HepG2 (cell line): Measurements from ENCODE around the gene H2AZ2. TPM values are rescaled to one million over a fixed set of nuclear protein-coding genes. Genes with fewer than 3 reads are reported as not detected.
A peak's percentile ranks its signal among the peaks of the same experiment; 100 is the strongest.

Source experiments
- CREB1 ChIP-seq, 2 experiments: fragments of 450-650 bp in 1 of 2; IDR thresholded peaks; 2 replicates each; pipeline ENCODE4 v1.6.1; 2016 to 2017; ENCODE audit warnings: control low read depth in 1 of 2, mild to moderate bottlenecking in 1 of 2, missing compliant biosample characterization in 1 of 2, missing genetic modification characterization in 1 of 2
- CREM ChIP-seq, 2 experiments: sonication (generic) in 1 of 2; formaldehyde crosslinking in 1 of 2; IDR thresholded peaks; 2 replicates each; pipeline versions ENCODE4 v1.4.0 to v1.6.1; 2016 to 2020; ENCODE audit warnings: antibody characterized with exemption in 1 of 2, mild to moderate bottlenecking in 1 of 2, missing genetic modification reagents in 1 of 2
- FOXO4 ChIP-seq: sonication (generic); formaldehyde crosslinking; conservative IDR thresholded peaks from 2 replicates; pipeline ENCODE4 v1.8.1; 2023; ENCODE audit warnings: missing genetic modification reagents
- HNF4G ChIP-seq, 2 experiments: sonication (generic) in 1 of 2; formaldehyde crosslinking in 1 of 2; IDR thresholded peaks; 2 replicates each; pipeline versions ENCODE4 v1.4.0 to v1.6.1; 2011 to 2020; ENCODE audit warnings: borderline replicate concordance in 2 of 2, low read depth in 2 of 2, mild to moderate bottlenecking in 2 of 2, low read length in 1 of 2, missing genetic modification reagents in 1 of 2, moderate library complexity in 1 of 2
- KLF16 ChIP-seq, 2 experiments: sonication (generic) in 1 of 2; formaldehyde crosslinking in 1 of 2; IDR thresholded peaks; 2 replicates each; pipeline versions ENCODE4 v1.6.1 to v1.8.0; 2016 to 2023; ENCODE audit warnings: missing genetic modification reagents in 2 of 2, missing compliant biosample characterization in 1 of 2
- NFYB ChIP-seq: sonication (generic); formaldehyde crosslinking; IDR thresholded peaks from 2 replicates; pipeline ENCODE4 v1.4.0; 2020; ENCODE audit warnings: missing genetic modification reagents
- REST ChIP-seq, 2 experiments: IDR thresholded peaks; 2 replicates each; pipeline ENCODE4 v1.6.1; 2011 to 2012; ENCODE audit warnings: low read length in 2 of 2, borderline replicate concordance in 1 of 2, low read depth in 1 of 2, mild to moderate bottlenecking in 1 of 2, moderate library complexity in 1 of 2
- SP5 ChIP-seq: IDR thresholded peaks from 2 replicates; pipeline ENCODE4 v1.6.1; 2016; ENCODE audit warnings: low read depth, borderline replicate concordance
- ZFP37 ChIP-seq: sonication (generic); formaldehyde crosslinking; IDR thresholded peaks from 2 replicates; pipeline ENCODE4 v1.4.0; 2020; ENCODE audit warnings: missing genetic modification reagents, borderline replicate concordance
- ZKSCAN8 ChIP-seq: IDR thresholded peaks from 2 replicates; pipeline ENCODE4 v1.6.1; 2016; ENCODE audit warnings: borderline replicate concordance, missing genetic modification reagents, missing compliant biosample characterization
- ZNF160 ChIP-seq: sonication (generic); formaldehyde crosslinking; IDR thresholded peaks from 2 replicates; pipeline ENCODE4 v1.8.0; 2022; ENCODE audit warnings: mild to moderate bottlenecking, inconsistent platforms, missing genetic modification reagents
- ZNF317 ChIP-seq: sonication (generic); formaldehyde crosslinking; IDR thresholded peaks from 2 replicates; pipeline ENCODE4 v1.5.0; 2020; ENCODE audit warnings: mild to moderate bottlenecking, missing genetic modification reagents
- ZNF530 ChIP-seq: sonication (generic); formaldehyde crosslinking; IDR thresholded peaks from 2 replicates; pipeline ENCODE4 v1.5.0; 2020; ENCODE audit warnings: low read depth, mild to moderate bottlenecking, missing genetic modification reagents
- polyA plus RNA-seq, 8 experiments: library from polyadenylated mRNA; depleted of rRNA in 3 of 8; stranded (reverse) in 7 of 8; unstranded in 1 of 8; fragments of >200 nt; fragmentation: Illumina TruSeq in 4 of 8; extraction: Trizol in 4 of 8; gene quantifications; 2 replicates each; pipeline versions ENCODE4 v1.2.1 to v1.2.3, GENCODE V29; 2011 to 2016; ENCODE audit warnings: low read depth in 4 of 8, missing spikeins in 1 of 8, mixed read lengths in 1 of 8; ENCODE audit not compliant: insufficient read depth in 1 of 8
- total RNA-seq, 5 experiments: library from RNA; depleted of rRNA; stranded (reverse); fragments of >200 nt; fragmentation: Illumina TruSeq; extraction: Trizol; gene quantifications; 2 replicates each; pipeline ENCODE4 v1.2.3, GENCODE V29; 2016; ENCODE audit warnings: low read depth in 1 of 5
- TF ChIP-seq, protein P1 (sequence below), 2 experiments: sonication (generic) in 1 of 2; formaldehyde crosslinking in 1 of 2; IDR thresholded peaks; 2 replicates each; pipeline versions ENCODE4 v1.4.0 to v1.6.1; 2018 to 2020; ENCODE audit warnings: missing genetic modification reagents in 2 of 2, borderline replicate concordance in 1 of 2, low read depth in 1 of 2, mild to moderate bottlenecking in 1 of 2, missing biosample characterization in 1 of 2
- TF ChIP-seq, protein P2 (sequence below): sonication (generic); formaldehyde crosslinking; IDR thresholded peaks from 2 replicates; pipeline ENCODE4 v1.4.0; 2020; ENCODE audit warnings: mild to moderate bottlenecking, missing genetic modification reagents

Gene H2AZ2
- total and polyA plus RNA-seq, 2 of the 13 experiments (the other 11 are each of a cell fraction or from before 2014, with no cell fraction given): 121 to 223 TPM

GRCh38 chr7:44797329-44798258, 50.3 kb downstream of the H2AZ2 start (continued):
- TF ChIP-seq REST (IDR thresholded peaks at IDR 0.05; ENCODE audit: borderline replicate concordance in 1 of 2, low read depth in 1 of 2, low read length in 2 of 2) (peak in 1 of 2 experiments; percentile 29; a peak in 1 of 4 replicates), CREM (IDR thresholded peaks at IDR 0.05) (peak; percentile 45; the same call in 1 of the 2 replicates), CREM (CRISPR knock-in tag; IDR thresholded peaks at IDR 0.05) (no peak), NFYB (CRISPR knock-in tag) (0 out of 2 replicates have a peak, but pooled peaks have one; percentile 14), ZNF317 (peak; percentile 15; the same call in 1 of the 2 replicates), KLF16 (CRISPR knock-in tag; IDR thresholded peaks at IDR 0.05) (peak in 1 of 2 experiments; percentile 42; a peak in 1 of 4 replicates), ZKSCAN8 (0 out of 2 replicates have a peak, but pooled peaks have one; percentile 19), HNF4G (IDR thresholded peaks at IDR 0.05; ENCODE audit: borderline replicate concordance, low read depth, low read length) (no peak), HNF4G (CRISPR knock-in tag; IDR thresholded peaks at IDR 0.05; ENCODE audit: borderline replicate concordance, low read depth) (0 out of 2 replicates have a peak, but pooled peaks have one; percentile 4), SP5 (CRISPR knock-in tag) (no peak), ZFP37 (CRISPR knock-in tag) (0 out of 2 replicates have a peak, but pooled peaks have one; percentile 8), ZNF160 (CRISPR knock-in tag) (no peak), FOXO4 (CRISPR knock-in tag) (0 out of 2 replicates have a peak, but pooled peaks have one; percentile 73), CREB1 (IDR thresholded peaks at IDR 0.05) (no peak), CREB1 (CRISPR knock-in tag; IDR thresholded peaks at IDR 0.05) (peak; percentile 54), ZNF530 (CRISPR knock-in tag) (no peak)
- TF ChIP-seq, protein P1, sequence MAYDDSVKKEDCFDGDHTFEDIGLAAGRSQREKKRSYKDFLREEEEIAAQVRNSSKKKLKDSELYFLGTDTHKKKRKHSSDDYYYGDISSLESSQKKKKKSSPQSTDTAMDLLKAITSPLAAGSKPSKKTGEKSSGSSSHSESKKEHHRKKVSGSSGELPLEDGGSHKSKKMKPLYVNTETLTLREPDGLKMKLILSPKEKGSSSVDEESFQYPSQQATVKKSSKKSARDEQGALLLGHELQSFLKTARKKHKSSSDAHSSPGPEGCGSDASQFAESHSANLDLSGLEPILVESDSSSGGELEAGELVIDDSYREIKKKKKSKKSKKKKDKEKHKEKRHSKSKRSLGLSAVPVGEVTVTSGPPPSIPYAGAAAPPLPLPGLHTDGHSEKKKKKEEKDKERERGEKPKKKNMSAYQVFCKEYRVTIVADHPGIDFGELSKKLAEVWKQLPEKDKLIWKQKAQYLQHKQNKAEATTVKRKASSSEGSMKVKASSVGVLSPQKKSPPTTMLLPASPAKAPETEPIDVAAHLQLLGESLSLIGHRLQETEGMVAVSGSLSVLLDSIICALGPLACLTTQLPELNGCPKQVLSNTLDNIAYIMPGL (CRISPR knock-in tag; IDR thresholded peaks at IDR 0.05; ENCODE audit: borderline replicate concordance in 1 of 2, low read depth in 1 of 2): peak; percentile 95
- TF ChIP-seq, protein P2, sequence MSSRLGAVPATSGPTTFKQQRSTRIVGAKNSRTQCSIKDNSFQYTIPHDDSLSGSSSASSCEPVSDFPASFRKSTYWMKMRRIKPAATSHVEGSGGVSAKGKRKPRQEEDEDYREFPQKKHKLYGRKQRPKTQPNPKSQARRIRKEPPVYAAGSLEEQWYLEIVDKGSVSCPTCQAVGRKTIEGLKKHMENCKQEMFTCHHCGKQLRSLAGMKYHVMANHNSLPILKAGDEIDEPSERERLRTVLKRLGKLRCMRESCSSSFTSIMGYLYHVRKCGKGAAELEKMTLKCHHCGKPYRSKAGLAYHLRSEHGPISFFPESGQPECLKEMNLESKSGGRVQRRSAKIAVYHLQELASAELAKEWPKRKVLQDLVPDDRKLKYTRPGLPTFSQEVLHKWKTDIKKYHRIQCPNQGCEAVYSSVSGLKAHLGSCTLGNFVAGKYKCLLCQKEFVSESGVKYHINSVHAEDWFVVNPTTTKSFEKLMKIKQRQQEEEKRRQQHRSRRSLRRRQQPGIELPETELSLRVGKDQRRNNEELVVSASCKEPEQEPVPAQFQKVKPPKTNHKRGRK: 0 out of 2 replicates have a peak, but pooled peaks have one; percentile 31
